Fibroblast of lung (primary cell): Measurements from ENCODE around the gene OPALIN. TPM values are rescaled to one million over a fixed set of nuclear protein-coding genes. Genes with fewer than 3 reads are reported as not detected.

Experiments
- DNase-seq, 2 donors: peaks; one replicate each; pipeline versions ENCODE4 v3.0.0 to v3.0.0-alpha.2; 2010; ENCODE audit warnings: low read depth in 2 of 2
- H2AFZ ChIP-seq: 2 replicates; pipeline ENCODE4 v1.5.1; 2012; ENCODE audit warnings: low read length, control low read depth, inconsistent platforms
- H3K27ac ChIP-seq: 2 replicates; pipeline ENCODE4 v1.5.1; 2011; ENCODE audit warnings: low read length, control low read depth; ENCODE audit not compliant: insufficient read depth
- H3K27me3 ChIP-seq: 2 replicates; pipeline ENCODE4 v1.5.1; 2011; ENCODE audit warnings: mild to moderate bottlenecking, low read length; ENCODE audit not compliant: control insufficient read depth, insufficient read depth
- H3K36me3 ChIP-seq: 2 replicates; pipeline ENCODE4 v1.5.1; 2011; ENCODE audit warnings: low read length; ENCODE audit not compliant: control insufficient read depth, insufficient read depth
- H3K4me1 ChIP-seq: 2 replicates; pipeline ENCODE4 v1.5.1; 2011; ENCODE audit warnings: low read length; ENCODE audit not compliant: control insufficient read depth, insufficient read depth; ENCODE audit errors: extremely low read depth
- H3K4me2 ChIP-seq: 2 replicates; pipeline ENCODE4 v1.5.1; 2011; ENCODE audit warnings: low read length, control low read depth; ENCODE audit not compliant: insufficient read depth; ENCODE audit errors: extremely low read depth
- H3K4me3 ChIP-seq, 4 experiments: fragments of 200-600 bp in 1 of 4; sonication (generic) in 1 of 4; replicated peaks in 1 of 4; 2 replicates each; pipeline ENCODE4 v1.5.1; 2011 to 2016; ENCODE audit warnings: low read length in 4 of 4, low read depth in 3 of 4, mild to moderate bottlenecking in 3 of 4, control low read depth in 2 of 4, inconsistent platforms in 1 of 4, mixed read lengths in 1 of 4; ENCODE audit not compliant: insufficient read depth in 1 of 4; ENCODE audit errors: control extremely low read depth in 1 of 4
- H3K79me2 ChIP-seq: 2 replicates; pipeline ENCODE4 v1.5.1; 2012; ENCODE audit warnings: mild to moderate bottlenecking, low read length, inconsistent platforms; ENCODE audit not compliant: control insufficient read depth, insufficient read depth
- H3K9ac ChIP-seq: 2 replicates; pipeline ENCODE4 v1.5.1; 2011; ENCODE audit warnings: mild to moderate bottlenecking, low read length, control low read depth; ENCODE audit not compliant: insufficient read depth
- H3K9me3 ChIP-seq: 2 replicates; pipeline ENCODE4 v1.5.1; 2012; ENCODE audit warnings: low read depth, low read length; ENCODE audit not compliant: control insufficient read depth, insufficient read depth
- H4K20me1 ChIP-seq: 2 replicates; pipeline ENCODE4 v1.5.1; 2011; ENCODE audit warnings: low read length; ENCODE audit not compliant: control insufficient read depth, insufficient read depth; ENCODE audit errors: extremely low read depth
- CTCF ChIP-seq, 2 donors: IDR thresholded peaks in 1 of 2; conservative IDR thresholded peaks in 1 of 2; 1 replicate in 1 of 2; 2 replicates in 1 of 2; pipeline ENCODE4 v1.5.1; 2011 to 2012; ENCODE audit warnings: low read length in 2 of 2, control low read depth in 1 of 2, inconsistent platforms in 1 of 2, low read depth in 1 of 2, mild to moderate bottlenecking in 1 of 2
- EZH2 ChIP-seq: IDR thresholded peaks from 2 replicates; pipeline ENCODE4 v1.5.1; 2012; ENCODE audit warnings: low read length, control low read depth, mild to moderate bottlenecking; ENCODE audit errors: missing control alignments
- polyA plus RNA-seq, 2 donors: library from polyadenylated mRNA; depleted of rRNA in 1 of 2; stranded (reverse) in 1 of 2; unstranded in 1 of 2; fragments of >200 nt; gene quantifications; 2 replicates each; pipeline ENCODE4 v1.2.1, GENCODE V29; 2011 to 2012; ENCODE audit warnings: missing spikeins in 1 of 2
- total RNA-seq: library from RNA; depleted of rRNA; stranded (reverse); fragments of >200 nt; gene quantifications from 2 replicates; pipeline ENCODE4 v1.2.1, GENCODE V29; 2014

The OPALIN gene
- total and polyA plus RNA-seq, 2 donors (not counting 1 experiment from before 2014, with no cell fraction given): not detected

- Histone ChIP-seq H3K4me3 (no peak overlapping the region), H3K9me3 (no peaks in the 10 kb centered on the region), H4K20me1 (no peaks in the 10 kb centered on the region), H3K4me2 (no peak overlapping the region), H3K36me3 (no peaks in the 10 kb centered on the region), H2AFZ (no peak overlapping the region), H3K9ac (no peak overlapping the region), H3K27ac (no peak overlapping the region), H3K4me1 (no peaks in the 10 kb centered on the region), H3K27me3 (no peaks in the 10 kb centered on the region), H3K79me2 (no peaks in the 10 kb centered on the region)
- DNase-seq: peak in 1 of 2 donors; percentile 11
- no peak for TF ChIP-seq EZH2
These were observed 22.0 kb upstream of the OPALIN start for GRCh38 chr10:96380821-96381220.

GRCh38 chr10:96379758-96380157 is 21.0 kb upstream of the OPALIN start:
- DNase-seq: no peak
- no peaks in the 10 kb centered on the region for H3K36me3 ChIP-seq
- no peak overlapping the region for H3K4me2 ChIP-seq
- no peak overlapping the region for H3K9ac ChIP-seq
- no peaks in the 10 kb centered on the region for H3K4me1 ChIP-seq
- no peaks in the 10 kb centered on the region for H3K27me3 ChIP-seq
- H3K4me3 ChIP-seq: no peak overlapping the region
- H3K79me2 ChIP-seq: no peaks in the 10 kb centered on the region
- H3K27ac ChIP-seq: no peak overlapping the region
- H4K20me1 ChIP-seq: no peaks in the 10 kb centered on the region
- no peak overlapping the region for H2AFZ ChIP-seq
- no peaks in the 10 kb centered on the region for H3K9me3 ChIP-seq
- TF ChIP-seq CTCF (conservative IDR thresholded peaks at IDR 0.05 in 1 of 2, IDR thresholded peaks at IDR 0.05 in 1 of 2; ENCODE audit: low read depth in 1 of 2, low read length in 2 of 2) (no peak), EZH2 (no peak)

- H4K20me1 ChIP-seq: no peaks in the 10 kb centered on the region
- no peak overlapping the region for H3K9ac ChIP-seq
- H3K4me3 ChIP-seq: no peak overlapping the region
- DNase-seq: no peak
- H3K27me3 ChIP-seq: no peaks in the 10 kb centered on the region
- no peaks in the 10 kb centered on the region for H3K79me2 ChIP-seq
- H3K4me1 ChIP-seq: no peaks in the 10 kb centered on the region
- no peak for TF ChIP-seq EZH2
- TF ChIP-seq CTCF (conservative IDR thresholded peaks at IDR 0.05 in 1 of 2, IDR thresholded peaks at IDR 0.05 in 1 of 2; ENCODE audit: low read depth in 1 of 2, low read length in 2 of 2): no peak
- H3K36me3 ChIP-seq: no peaks in the 10 kb centered on the region
- no peak overlapping the region for H3K27ac ChIP-seq
- H3K4me2 ChIP-seq: no peak overlapping the region
- H3K9me3 ChIP-seq: no peaks in the 10 kb centered on the region
- no peak overlapping the region for H2AFZ ChIP-seq
These were observed 19.9 kb upstream of the OPALIN start for GRCh38 chr10:96378741-96379140.
